ENCODE results near the gene PLEKHM2.

PLEKHM2 gene

DNA sequence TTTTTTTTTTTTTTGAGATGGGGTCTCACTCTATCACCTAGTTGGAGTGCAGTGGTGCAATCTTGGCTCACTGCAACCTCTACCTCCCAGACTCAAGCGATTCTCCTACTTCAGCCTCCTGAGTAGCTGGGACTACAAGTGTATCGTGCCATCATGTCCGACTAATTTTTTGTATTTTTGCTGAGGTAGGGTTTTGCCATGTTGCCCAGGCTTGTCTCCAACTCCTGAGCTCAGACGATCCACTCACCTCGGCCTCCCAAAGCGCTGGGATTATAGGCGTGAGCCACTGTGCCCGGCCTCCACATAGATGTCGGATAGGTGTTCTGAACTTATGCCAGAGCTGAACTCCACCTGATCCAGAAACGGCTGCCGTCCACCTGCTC lies 21.1 kb downstream of the PLEKHM2 start:
- H3K36me3 ChIP-seq (ENCODE audit: control insufficient read depth, insufficient read depth, low read length): peaks cover 9% of the 10 kb centered on the region
- no peak for TF ChIP-seq CTCF (IDR thresholded peaks at IDR 0.05; ENCODE audit: insufficient read depth, low read length, poor library complexity, severe bottlenecking)
- no peak for DNase-seq (ENCODE audit: extremely low read depth, insufficient read length)

DNA sequence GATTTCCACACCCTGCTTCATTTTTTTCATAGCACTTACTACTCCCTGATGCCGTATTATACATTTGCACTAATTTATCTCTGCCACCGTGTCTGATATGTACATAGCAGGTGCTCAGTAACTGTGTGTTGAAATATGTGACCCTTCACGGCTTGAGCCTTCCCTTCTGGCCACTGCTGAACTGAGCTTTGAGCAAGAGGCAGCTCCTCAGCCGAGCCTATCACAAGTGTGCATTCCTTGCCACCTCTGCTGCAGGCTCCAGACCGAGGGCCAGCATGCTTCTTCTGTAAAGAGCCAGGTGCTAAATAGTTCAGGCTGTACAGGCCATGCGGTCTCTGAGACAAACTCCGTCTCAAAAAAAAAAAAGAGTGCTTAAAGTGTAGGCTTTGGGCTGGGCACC lies 22.6 kb downstream of the PLEKHM2 start:
- H3K36me3 ChIP-seq (ENCODE audit: control insufficient read depth, insufficient read depth, low read length): peaks cover 7% of the 10 kb centered on the region
- H3K27me3 ChIP-seq (replicated peaks; ENCODE audit: control insufficient read depth, insufficient read depth, low read length): no peaks in the 10 kb centered on the region
- H3K4me3 ChIP-seq (replicated peaks; ENCODE audit: low read depth, low read length): no peak overlapping the region
- TF ChIP-seq CTCF (IDR thresholded peaks at IDR 0.05; ENCODE audit: insufficient read depth, low read length, poor library complexity, severe bottlenecking): no peak
- no peak for DNase-seq (ENCODE audit: extremely low read depth, insufficient read length)

More for the DNA sequence above, 21.1 kb downstream of the PLEKHM2 start:
- no peaks in the 10 kb centered on the region for H3K27me3 ChIP-seq (replicated peaks; ENCODE audit: control insufficient read depth, insufficient read depth, low read length)
- no peak overlapping the region for H3K4me3 ChIP-seq (replicated peaks; ENCODE audit: low read depth, low read length)

GRCh38 chr1:15707239-15707925 lies 23.3 kb downstream of the PLEKHM2 start:
- Histone ChIP-seq H3K4me3 (replicated peaks; ENCODE audit: low read depth, low read length) (no peak overlapping the region), H3K36me3 (ENCODE audit: control insufficient read depth, insufficient read depth, low read length) (peaks cover 6% of the 10 kb centered on the region), H3K27me3 (replicated peaks; ENCODE audit: control insufficient read depth, insufficient read depth, low read length) (no peaks in the 10 kb centered on the region)
- no peak for DNase-seq (ENCODE audit: extremely low read depth, insufficient read length)
- TF ChIP-seq CTCF (IDR thresholded peaks at IDR 0.05; ENCODE audit: insufficient read depth, low read length, poor library complexity, severe bottlenecking): no peak

DNA sequence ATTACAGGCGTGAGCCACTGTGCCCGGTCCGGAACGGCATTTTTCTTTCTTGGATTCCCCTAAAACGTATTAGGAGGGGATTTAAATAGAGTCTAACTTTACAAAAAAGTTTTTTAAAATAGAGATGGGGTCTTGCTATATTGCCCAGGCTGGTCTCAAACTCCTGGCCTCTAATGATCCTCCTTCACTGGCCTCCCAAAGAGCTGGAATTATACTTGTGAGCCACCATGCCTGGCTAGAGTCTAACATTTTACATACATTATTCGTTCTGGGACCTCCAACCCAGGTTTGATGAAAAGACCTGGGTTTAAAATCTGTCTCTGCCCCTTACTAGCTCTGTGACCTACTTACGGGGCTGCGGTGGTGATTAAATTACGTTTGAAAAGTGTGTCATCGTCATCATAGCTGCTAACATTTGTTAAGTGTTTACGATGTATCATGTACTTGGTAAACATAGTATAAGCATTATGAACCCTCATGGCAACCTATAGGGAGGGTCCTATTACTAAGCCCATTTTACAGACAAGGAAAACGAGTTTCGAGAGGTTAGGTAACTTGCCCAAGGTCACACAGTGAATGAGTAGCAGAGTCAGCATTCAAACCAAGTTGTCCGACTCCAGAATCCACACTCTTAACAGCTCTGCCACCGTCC lies 24.5 kb downstream of the PLEKHM2 start:
- Histone ChIP-seq H3K36me3 (ENCODE audit: control insufficient read depth, insufficient read depth, low read length) (peaks cover 6% of the 10 kb centered on the region), H3K27me3 (replicated peaks; ENCODE audit: control insufficient read depth, insufficient read depth, low read length) (no peaks in the 10 kb centered on the region), H3K4me3 (replicated peaks; ENCODE audit: low read depth, low read length) (no peak overlapping the region)
- no peak for DNase-seq (ENCODE audit: extremely low read depth, insufficient read length)
- no peak for TF ChIP-seq CTCF (IDR thresholded peaks at IDR 0.05; ENCODE audit: insufficient read depth, low read length, poor library complexity, severe bottlenecking)

GRCh38 chr1:15709226-15709625 lies 25.1 kb downstream of the PLEKHM2 start:
- Histone ChIP-seq H3K36me3 (ENCODE audit: control insufficient read depth, insufficient read depth, low read length) (peaks cover 6% of the 10 kb centered on the region), H3K4me3 (replicated peaks; ENCODE audit: low read depth, low read length) (no peak overlapping the region), H3K27me3 (replicated peaks; ENCODE audit: control insufficient read depth, insufficient read depth, low read length) (no peaks in the 10 kb centered on the region)
- TF ChIP-seq CTCF (IDR thresholded peaks at IDR 0.05; ENCODE audit: insufficient read depth, low read length, poor library complexity, severe bottlenecking): no peak
- no peak for DNase-seq (ENCODE audit: extremely low read depth, insufficient read length)

Data from GM06990 (cell line).